GM12878 (cell line): ENCODE data around the gene NCOA6. TPM values are rescaled to one million over a fixed set of nuclear protein-coding genes. Genes with fewer than 3 reads are reported as not detected.

Source experiments
- CBX3 ChIP-seq: fragments of 200-600 bp; sonication (generic); IDR thresholded peaks from 2 replicates; pipeline ENCODE4 v1.6.1; 2016; ENCODE audit warnings: low read depth, borderline replicate concordance
- CHD4 ChIP-seq: fragments of 200-600 bp; sonication (generic); IDR thresholded peaks from 2 replicates; pipeline ENCODE4 v1.6.1; 2016; ENCODE audit warnings: mild to moderate bottlenecking
- EGR1 ChIP-seq, 2 experiments: IDR thresholded peaks; 1 replicate in 1 of 2; 2 replicates in 1 of 2; pipeline ENCODE4 v1.6.1; 2011 to 2012; ENCODE audit warnings: low read depth in 2 of 2, low read length in 2 of 2, borderline replicate concordance in 1 of 2, mild to moderate bottlenecking in 1 of 2, moderate library complexity in 1 of 2
- GABPA ChIP-seq: IDR thresholded peaks from 2 replicates; pipeline ENCODE4 v1.6.1; 2014; ENCODE audit warnings: antibody characterized with exemption, low read depth, mild to moderate bottlenecking, inconsistent platforms
- HDAC2 ChIP-seq: fragments of 200-600 bp; sonication (generic); IDR thresholded peaks from 2 replicates; pipeline ENCODE4 v1.6.1; 2017
- HDAC6 ChIP-seq: fragments of 200-600 bp; sonication (generic); IDR thresholded peaks from one replicate; pipeline ENCODE4 v1.8.0; 2017; ENCODE audit warnings: antibody characterized with exemption; ENCODE audit not compliant: unreplicated experiment
- KLF5 ChIP-seq: fragments of 450-650 bp; IDR thresholded peaks from 2 replicates; pipeline ENCODE4 v1.6.1; 2014; ENCODE audit warnings: mild to moderate bottlenecking; ENCODE audit not compliant: partially characterized antibody
- NRF1 ChIP-seq: conservative IDR thresholded peaks from 2 replicates; pipeline ENCODE4 v1.6.1; 2011; ENCODE audit warnings: mild to moderate bottlenecking, low read depth, low read length, improper control_type of control experiment
- PAX5 ChIP-seq: IDR thresholded peaks from 2 replicates; pipeline ENCODE4 v1.6.1; 2011; ENCODE audit warnings: low read depth, low read length, borderline replicate concordance
- POLR2A ChIP-seq: IDR thresholded peaks from 2 replicates; pipeline ENCODE4 v1.6.1; 2011; ENCODE audit warnings: low read depth, mild to moderate bottlenecking, low read length
- RAD21 ChIP-seq: IDR thresholded peaks from 2 replicates; pipeline ENCODE4 v1.6.1; 2011; ENCODE audit warnings: mild to moderate bottlenecking, low read depth, low read length, moderate library complexity; ENCODE audit not compliant: insufficient read depth
- SIN3A ChIP-seq: IDR thresholded peaks from 2 replicates; pipeline ENCODE4 v1.6.1; 2012; ENCODE audit warnings: low read depth, low read length, improper control_type of control experiment
- SMAD1 ChIP-seq: fragments of 450-650 bp; IDR thresholded peaks from 2 replicates; pipeline ENCODE4 v1.6.1; 2018; ENCODE audit warnings: mild to moderate bottlenecking, low read depth; ENCODE audit not compliant: partially characterized antibody
- SMC3 ChIP-seq: IDR thresholded peaks from 2 replicates; pipeline ENCODE4 v1.6.1; 2011; ENCODE audit warnings: low read length, improper control_type of control experiment, borderline replicate concordance
- SPI1 ChIP-seq: IDR thresholded peaks from 2 replicates; pipeline ENCODE4 v1.6.1; 2011; ENCODE audit warnings: low read depth, mild to moderate bottlenecking, low read length, moderate library complexity, borderline replicate concordance; ENCODE audit not compliant: insufficient read depth
- SUPT20H ChIP-seq: IDR thresholded peaks from 2 replicates; pipeline ENCODE4 v1.6.1; 2011; ENCODE audit warnings: low read depth, mild to moderate bottlenecking, low read length, moderate library complexity, borderline replicate concordance; ENCODE audit not compliant: control insufficient read depth
- TBL1XR1 ChIP-seq: IDR thresholded peaks from 2 replicates; pipeline ENCODE4 v1.6.1; 2012; ENCODE audit warnings: low read depth, low read length, improper control_type of control experiment
- polyA plus RNA-seq, 11 experiments: library from polyadenylated mRNA; depleted of rRNA in 4 of 11; unstranded in 6 of 11; stranded (reverse) in 5 of 11; fragments of >200 nt; fragmentation: Nextera tagmentation in 4 of 11; fragmentation: Illumina TruSeq in 1 of 11; extraction: Ambion mirVana in 4 of 11; extraction: Trizol in 1 of 11; gene quantifications; 1 replicate in 1 of 11; 2 replicates in 10 of 11; pipeline versions ENCODE4 v1.2.1 to v1.2.3, GENCODE V29; 2011 to 2016; ENCODE audit warnings: inconsistent platforms in 2 of 11, missing spikeins in 2 of 11, low read depth in 1 of 11
- total RNA-seq, 4 experiments: library from RNA; depleted of rRNA in 3 of 4; stranded (reverse); fragments of >200 nt in 3 of 4; fragmentation: Illumina TruSeq in 1 of 4; extraction: Trizol in 1 of 4; gene quantifications; 2 replicates each; pipeline versions ENCODE4 v1.2.1 to v1.2.3, GENCODE V29; 2013 to 2021
- TF ChIP-seq, protein P1 (sequence below): IDR thresholded peaks from 2 replicates; pipeline ENCODE4 v1.6.1; 2011; ENCODE audit warnings: mild to moderate bottlenecking, low read depth, low read length, moderate library complexity; ENCODE audit not compliant: insufficient replicate concordance
- TF ChIP-seq, protein P2 (sequence below): fragments of 450-650 bp; IDR thresholded peaks from 2 replicates; pipeline ENCODE4 v1.6.1; 2017; ENCODE audit warnings: mild to moderate bottlenecking, moderate library complexity
- TF ChIP-seq, protein P3 (sequence below): fragments of 450-650 bp; IDR thresholded peaks from 2 replicates; pipeline ENCODE4 v1.6.1; 2017; ENCODE audit warnings: mild to moderate bottlenecking, low read depth, inconsistent platforms; ENCODE audit not compliant: poor library complexity, severe bottlenecking
- TF ChIP-seq, protein P4 (sequence below): fragments of 450-650 bp; IDR thresholded peaks from 2 replicates; pipeline ENCODE4 v1.6.1; 2017; ENCODE audit warnings: low read depth, mild to moderate bottlenecking, moderate library complexity

NCOA6 gene
- total and polyA plus RNA-seq, 10 of the 15 experiments (the other 5 are each of a cell fraction or from before 2014, with no cell fraction given), result 6.1 to 20.6 (median 12.6) TPM

DNA sequence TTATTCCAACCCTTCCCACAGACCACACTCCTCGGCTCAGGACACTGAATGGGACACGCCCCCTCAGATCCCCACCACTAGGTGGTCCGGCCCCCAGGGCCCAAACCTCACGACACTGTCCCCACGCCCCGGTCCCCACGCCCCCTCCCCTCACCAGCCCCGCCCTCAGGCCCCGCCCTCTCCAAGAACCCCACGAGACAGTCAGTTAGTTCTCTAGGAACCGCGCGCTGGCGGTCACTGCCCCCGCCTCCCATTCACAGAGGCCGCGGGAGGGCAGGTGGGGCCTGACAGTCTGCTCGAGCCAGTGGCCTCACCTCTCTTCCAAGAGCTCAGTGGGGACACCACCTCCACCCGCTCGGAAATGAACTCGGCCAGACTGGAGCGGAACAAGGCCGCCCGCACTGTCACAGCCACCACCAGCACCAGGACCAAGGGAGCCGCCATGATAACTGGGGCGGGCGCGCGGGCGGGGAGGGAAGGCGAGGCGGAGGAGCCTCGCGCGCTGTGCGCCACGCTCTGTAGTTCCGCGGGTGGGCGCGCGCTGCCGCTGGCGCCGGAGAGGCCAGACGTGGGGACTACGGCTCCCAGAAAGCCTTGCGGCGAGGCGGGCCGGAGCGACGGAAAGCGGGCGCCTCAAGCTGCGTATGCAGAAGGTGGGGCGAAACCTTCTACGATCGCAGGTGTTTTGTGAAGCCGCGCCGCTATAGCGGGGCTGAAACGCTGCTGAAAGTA lies 148.6 kb downstream of the NCOA6 start, which contains the start of gene PIGU (continued):
- TF ChIP-seq TBL1XR1, result no peak
- TF ChIP-seq, protein P1, sequence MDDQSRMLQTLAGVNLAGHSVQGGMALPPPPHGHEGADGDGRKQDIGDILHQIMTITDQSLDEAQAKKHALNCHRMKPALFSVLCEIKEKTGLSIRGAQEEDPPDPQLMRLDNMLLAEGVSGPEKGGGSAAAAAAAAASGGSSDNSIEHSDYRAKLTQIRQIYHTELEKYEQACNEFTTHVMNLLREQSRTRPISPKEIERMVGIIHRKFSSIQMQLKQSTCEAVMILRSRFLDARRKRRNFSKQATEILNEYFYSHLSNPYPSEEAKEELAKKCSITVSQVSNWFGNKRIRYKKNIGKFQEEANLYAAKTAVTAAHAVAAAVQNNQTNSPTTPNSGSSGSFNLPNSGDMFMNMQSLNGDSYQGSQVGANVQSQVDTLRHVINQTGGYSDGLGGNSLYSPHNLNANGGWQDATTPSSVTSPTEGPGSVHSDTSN, result no peak
- TF ChIP-seq SUPT20H, result no peak
- TF ChIP-seq HDAC2, result no peak
- TF ChIP-seq NRF1, result peak; percentile 25; the same call in 1 of the 2 replicates
- peak; percentile 88 for TF ChIP-seq SIN3A
- no peak for TF ChIP-seq RAD21
- no peak for TF ChIP-seq SMC3
- no peak for TF ChIP-seq KLF5
- peak; percentile 82; the same call in 1 of the 2 replicates for TF ChIP-seq PAX5
- TF ChIP-seq EGR1 (IDR thresholded peaks at IDR 0.05; ENCODE audit: borderline replicate concordance in 1 of 2, low read depth in 2 of 2, low read length in 2 of 2), result 0 out of 3 replicates have a peak, but pooled peaks of 1 of the 2 experiments have one; percentile 32
- TF ChIP-seq, protein P2, sequence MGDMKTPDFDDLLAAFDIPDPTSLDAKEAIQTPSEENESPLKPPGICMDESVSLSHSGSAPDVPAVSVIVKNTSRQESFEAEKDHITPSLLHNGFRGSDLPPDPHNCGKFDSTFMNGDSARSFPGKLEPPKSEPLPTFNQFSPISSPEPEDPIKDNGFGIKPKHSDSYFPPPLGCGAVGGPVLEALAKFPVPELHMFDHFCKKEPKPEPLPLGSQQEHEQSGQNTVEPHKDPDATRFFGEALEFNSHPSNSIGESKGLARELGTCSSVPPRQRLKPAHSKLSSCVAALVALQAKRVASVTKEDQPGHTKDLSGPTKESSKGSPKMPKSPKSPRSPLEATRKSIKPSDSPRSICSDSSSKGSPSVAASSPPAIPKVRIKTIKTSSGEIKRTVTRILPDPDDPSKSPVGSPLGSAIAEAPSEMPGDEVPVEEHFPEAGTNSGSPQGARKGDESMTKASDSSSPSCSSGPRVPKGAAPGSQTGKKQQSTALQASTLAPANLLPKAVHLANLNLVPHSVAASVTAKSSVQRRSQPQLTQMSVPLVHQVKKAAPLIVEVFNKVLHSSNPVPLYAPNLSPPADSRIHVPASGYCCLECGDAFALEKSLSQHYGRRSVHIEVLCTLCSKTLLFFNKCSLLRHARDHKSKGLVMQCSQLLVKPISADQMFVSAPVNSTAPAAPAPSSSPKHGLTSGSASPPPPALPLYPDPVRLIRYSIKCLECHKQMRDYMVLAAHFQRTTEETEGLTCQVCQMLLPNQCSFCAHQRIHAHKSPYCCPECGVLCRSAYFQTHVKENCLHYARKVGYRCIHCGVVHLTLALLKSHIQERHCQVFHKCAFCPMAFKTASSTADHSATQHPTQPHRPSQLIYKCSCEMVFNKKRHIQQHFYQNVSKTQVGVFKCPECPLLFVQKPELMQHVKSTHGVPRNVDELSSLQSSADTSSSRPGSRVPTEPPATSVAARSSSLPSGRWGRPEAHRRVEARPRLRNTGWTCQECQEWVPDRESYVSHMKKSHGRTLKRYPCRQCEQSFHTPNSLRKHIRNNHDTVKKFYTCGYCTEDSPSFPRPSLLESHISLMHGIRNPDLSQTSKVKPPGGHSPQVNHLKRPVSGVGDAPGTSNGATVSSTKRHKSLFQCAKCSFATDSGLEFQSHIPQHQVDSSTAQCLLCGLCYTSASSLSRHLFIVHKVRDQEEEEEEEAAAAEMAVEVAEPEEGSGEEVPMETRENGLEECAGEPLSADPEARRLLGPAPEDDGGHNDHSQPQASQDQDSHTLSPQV, result no peak
- TF ChIP-seq CBX3, result no peak
- TF ChIP-seq POLR2A, result peak; percentile 88
- no peak for TF ChIP-seq HDAC6
- TF ChIP-seq SPI1, result no peak
- TF ChIP-seq, protein P3, sequence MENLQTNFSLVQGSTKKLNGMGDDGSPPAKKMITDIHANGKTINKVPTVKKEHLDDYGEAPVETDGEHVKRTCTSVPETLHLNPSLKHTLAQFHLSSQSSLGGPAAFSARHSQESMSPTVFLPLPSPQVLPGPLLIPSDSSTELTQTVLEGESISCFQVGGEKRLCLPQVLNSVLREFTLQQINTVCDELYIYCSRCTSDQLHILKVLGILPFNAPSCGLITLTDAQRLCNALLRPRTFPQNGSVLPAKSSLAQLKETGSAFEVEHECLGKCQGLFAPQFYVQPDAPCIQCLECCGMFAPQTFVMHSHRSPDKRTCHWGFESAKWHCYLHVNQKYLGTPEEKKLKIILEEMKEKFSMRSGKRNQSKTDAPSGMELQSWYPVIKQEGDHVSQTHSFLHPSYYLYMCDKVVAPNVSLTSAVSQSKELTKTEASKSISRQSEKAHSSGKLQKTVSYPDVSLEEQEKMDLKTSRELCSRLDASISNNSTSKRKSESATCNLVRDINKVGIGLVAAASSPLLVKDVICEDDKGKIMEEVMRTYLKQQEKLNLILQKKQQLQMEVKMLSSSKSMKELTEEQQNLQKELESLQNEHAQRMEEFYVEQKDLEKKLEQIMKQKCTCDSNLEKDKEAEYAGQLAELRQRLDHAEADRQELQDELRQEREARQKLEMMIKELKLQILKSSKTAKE, result no peak
- TF ChIP-seq SMAD1, result no peak
- TF ChIP-seq, protein P4, sequence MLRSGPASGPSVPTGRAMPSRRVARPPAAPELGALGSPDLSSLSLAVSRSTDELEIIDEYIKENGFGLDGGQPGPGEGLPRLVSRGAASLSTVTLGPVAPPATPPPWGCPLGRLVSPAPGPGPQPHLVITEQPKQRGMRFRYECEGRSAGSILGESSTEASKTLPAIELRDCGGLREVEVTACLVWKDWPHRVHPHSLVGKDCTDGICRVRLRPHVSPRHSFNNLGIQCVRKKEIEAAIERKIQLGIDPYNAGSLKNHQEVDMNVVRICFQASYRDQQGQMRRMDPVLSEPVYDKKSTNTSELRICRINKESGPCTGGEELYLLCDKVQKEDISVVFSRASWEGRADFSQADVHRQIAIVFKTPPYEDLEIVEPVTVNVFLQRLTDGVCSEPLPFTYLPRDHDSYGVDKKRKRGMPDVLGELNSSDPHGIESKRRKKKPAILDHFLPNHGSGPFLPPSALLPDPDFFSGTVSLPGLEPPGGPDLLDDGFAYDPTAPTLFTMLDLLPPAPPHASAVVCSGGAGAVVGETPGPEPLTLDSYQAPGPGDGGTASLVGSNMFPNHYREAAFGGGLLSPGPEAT, result peak; percentile 56; the same call in 1 of the 2 replicates
- TF ChIP-seq CHD4, result no peak
- TF ChIP-seq GABPA, result peak; percentile 62; the same call in 1 of the 2 replicates
